Fibroblast of gingiva (primary cell): ENCODE measurements around the gene UNK.

Experiments
- DNase-seq: peaks from one replicate; pipeline ENCODE4 v3.0.0-alpha.2; 2011; ENCODE audit warnings: low read depth

Gene UNK

GRCh38 chr17:75874323-75875181 is 89.9 kb downstream of the UNK start:
- DNase-seq = no peak
